NCI-H345 treated with DMSO at 0.1 percent for 48 hours (cell line): Measurements from ENCODE around the gene SIX3.

Experiments used
- DNase-seq: peaks from one replicate; lab custom pipeline; 2025; ENCODE audit not compliant: unreplicated experiment; lab: John Stamatoyannopoulos, UW

Gene SIX3

DNA sequence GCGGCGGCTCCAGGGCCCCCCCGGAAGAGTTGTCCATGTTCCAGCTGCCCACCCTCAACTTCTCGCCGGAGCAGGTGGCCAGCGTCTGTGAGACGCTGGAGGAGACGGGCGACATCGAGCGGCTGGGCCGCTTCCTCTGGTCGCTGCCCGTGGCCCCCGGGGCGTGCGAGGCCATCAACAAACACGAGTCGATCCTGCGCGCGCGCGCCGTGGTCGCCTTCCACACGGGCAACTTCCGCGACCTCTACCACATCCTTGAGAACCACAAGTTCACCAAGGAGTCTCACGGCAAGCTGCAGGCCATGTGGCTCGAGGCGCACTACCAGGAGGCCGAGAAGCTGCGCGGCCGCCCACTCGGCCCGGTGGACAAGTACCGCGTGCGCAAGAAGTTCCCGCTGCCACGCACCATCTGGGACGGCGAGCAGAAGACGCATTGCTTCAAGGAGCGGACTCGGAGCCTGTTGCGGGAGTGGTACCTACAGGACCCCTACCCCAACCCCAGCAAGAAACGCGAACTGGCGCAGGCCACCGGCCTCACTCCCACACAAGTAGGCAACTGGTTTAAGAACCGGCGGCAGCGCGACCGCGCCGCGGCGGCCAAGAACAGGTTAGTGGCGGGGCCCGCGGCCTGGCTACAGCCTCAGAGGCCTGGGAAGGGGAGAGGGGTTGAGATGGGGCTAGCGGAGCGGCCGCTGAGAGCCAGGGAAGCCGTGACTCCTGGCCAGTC is 965 bp downstream of the SIX3 start:
- DNase-seq, result no peak

- no peak for DNase-seq
Observed at GRCh38 chr2:44943031-44943692, 1.7 kb downstream of the SIX3 start.

DNA sequence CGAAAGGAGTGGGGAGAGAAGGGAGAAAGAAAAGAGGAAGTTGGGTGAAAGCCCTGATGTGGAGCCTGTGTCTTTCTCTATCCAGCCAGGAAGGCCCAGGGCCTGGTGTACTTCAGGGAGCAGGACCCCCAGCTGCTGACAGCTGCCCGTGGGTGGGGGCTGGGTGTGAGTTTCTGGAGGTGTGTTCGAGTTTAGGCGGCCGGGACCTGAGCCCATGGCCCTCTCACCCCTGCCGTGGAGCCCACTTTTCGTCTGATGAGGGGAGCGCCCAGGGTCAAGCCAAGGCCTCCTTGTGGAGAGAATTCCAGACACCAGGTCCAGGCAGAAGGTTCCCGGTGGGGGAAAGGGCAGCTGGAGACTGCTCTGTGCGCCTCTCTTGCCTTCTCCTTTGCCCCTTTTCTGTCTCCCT is 2.2 kb downstream of the SIX3 start:
- DNase-seq, result no peak

DNA sequence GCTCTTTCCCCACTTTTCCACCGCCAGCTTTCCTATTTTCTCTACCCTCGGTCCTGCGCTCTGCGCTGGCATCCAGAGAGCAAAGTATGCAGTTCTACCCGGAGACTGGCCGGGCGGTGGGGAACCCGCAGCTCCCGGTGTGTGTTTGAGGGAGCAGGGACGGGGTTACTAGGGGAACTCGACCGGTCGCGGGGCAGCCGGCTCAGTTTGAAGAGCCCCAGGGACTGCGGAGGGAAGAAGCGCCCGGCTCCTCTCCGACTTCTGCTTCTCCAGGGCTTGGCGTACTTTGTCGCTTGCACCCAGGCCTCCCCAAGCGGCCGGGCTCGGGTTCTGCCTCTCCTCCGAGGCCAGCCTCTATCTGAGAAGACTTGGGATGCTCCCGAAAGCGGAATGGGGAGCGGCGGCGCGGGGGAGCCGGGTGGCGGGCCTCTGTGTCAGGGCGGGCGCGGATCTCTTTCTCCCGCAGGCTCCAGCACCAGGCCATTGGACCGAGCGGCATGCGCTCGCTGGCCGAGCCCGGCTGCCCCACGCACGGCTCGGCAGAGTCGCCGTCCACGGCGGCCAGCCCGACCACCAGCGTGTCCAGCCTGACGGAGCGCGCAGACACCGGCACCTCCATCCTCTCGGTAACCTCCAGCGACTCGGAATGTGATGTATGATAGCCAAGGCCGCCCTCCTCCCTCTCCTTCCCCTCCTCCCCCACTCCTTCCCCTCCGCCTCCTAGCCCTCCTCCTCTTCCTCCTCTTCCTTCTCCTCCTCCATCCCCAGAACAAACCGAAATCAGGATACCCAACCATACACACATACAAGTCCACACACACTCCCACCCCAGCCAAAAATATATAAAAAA is 2.8 kb downstream of the SIX3 start:
- no peak for DNase-seq

DNA sequence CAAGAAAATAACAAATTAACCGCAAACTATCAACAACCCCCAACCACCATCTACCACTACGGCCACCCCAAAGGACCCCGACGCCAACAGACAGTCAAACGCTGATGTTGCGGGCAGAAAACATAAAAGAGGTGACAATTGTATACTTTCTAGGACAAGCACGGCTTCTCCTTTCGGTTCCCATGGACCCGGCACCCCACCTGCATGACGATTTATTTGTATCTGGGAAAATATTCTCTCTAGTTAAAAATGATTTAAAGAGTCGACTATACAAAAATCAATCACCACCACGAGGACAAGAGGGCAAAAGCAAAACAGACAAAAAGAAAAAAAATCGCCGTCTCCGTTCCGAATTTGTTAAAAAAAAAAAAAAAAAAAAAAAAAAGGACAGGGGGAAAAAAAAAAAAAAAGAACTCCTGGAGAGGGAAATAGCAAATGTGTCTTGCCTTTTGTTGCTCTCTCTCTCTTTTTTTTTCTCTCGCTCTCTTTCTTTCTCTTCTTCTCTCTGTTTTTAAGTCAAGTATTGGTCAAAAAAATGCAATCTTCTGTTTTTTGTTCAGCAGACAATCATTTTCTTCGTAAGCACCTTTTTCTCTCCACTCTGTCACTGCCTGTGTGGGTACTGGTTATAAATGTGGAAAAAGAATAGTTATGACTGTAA is 3.6 kb downstream of the SIX3 start:
- no peak for DNase-seq

GRCh38 chr2:44945676-44946371 is 4.3 kb downstream of the SIX3 start:
- DNase-seq, result no peak

GRCh38 chr2:44946372-44947027 is 5.0 kb downstream of the SIX3 start:
- no peak for DNase-seq

GRCh38 chr2:44947028-44947375 is 5.5 kb downstream of the SIX3 start:
- no peak for DNase-seq

GRCh38 chr2:44948565-44949328 is 7.2 kb downstream of the SIX3 start:
- DNase-seq, result no peak

GRCh38 chr2:44949329-44950151 is 8.0 kb downstream of the SIX3 start:
- DNase-seq, result no peak

GRCh38 chr2:44950646-44951045 is 9.1 kb downstream of the SIX3 start:
- no peak for DNase-seq

DNA sequence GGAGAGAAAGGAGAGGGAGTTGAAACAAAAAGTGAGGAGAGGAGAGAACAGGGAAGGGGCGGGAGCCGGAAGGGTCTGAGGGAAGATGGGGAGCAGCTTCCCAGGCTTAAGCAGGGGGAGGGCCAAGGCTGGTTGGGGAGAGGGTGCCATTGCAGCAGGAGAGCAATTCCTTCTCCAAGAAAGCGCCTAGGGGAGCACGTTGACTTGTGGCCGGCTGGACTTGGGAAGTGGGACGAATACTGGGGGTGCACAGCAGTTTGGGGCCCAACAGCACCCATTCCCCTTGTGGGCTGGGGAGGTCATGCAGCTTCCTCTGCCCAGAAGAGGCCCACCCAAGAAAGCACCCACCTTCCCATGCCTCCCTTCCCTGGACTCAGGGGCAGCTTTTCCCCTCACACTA is 9.6 kb downstream of the SIX3 start:
- DNase-seq, result no peak

DNA sequence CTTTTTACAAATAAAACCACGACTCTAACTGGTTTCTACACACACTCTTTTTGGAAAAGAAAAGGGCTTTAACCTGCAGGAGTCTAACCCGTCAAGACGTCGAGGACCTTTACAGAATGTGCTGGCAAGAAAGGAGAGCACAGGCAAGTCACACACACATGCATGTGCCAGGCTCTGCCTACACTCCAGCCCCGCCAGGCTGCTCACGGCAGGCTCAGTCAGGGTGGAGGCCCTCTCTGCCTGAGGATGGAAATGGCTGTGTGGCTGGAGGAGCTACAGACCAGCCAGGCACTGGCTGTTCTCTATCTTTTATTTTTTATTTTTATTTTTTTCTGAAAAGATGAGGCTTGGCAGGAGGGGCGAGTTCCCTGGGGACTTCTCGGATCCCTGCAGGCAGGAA is 10.2 kb downstream of the SIX3 start:
- DNase-seq, result no peak

GRCh38 chr2:44952143-44952805 is 10.8 kb downstream of the SIX3 start:
- DNase-seq, result no peak

DNA sequence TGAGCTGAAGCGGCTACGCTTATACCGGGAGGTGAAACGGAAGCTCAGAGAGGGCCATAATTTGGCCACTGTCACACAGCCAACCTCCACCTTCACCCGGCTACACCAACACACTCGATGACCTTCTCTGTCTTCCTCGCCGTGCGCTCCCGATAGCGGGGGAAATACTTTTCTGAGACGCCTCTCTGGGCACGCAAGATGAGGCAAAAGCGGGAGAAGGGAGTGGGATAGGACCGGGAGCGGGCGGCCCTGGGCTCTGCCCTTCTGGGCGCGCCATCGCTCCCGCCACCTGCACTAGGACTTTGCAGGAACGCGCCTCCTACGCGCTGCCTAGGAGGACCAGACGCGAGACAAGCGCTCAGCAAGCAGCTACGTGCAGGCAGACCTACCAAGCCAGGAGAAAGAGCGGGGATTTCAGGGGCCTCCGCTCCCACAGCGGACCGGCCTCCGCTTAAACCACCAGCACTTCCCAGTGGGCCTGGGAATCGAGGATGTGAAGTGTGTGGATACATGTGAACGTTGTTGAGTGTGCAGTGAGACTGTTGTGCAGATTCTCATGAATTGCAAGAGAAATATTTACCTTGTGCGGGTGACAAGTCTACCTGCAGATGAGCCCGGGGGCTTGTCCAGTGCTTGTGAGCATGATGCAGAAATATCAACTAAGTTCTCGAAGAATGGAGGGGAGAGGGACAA is 11.4 kb downstream of the SIX3 start:
- no peak for DNase-seq

DNA sequence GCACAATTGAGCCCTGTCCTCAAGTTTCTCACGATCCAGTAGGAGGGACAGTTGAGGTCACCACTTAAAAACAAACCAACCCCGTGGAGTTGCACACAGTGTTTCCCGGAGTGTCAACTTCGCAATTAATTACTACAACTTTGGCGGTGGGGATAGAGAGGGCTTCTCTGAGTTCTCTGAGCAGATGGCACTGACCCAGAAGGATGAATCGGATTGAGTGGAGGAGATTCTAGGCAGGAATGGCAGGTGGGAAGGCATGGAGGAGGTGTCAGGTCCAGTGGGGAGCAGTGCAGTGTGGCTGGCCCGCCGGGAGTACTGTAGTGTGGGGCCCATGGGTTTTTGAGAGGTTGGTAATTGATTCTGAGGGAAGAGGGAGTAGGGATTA is 12.0 kb downstream of the SIX3 start:
- DNase-seq, result no peak

DNA sequence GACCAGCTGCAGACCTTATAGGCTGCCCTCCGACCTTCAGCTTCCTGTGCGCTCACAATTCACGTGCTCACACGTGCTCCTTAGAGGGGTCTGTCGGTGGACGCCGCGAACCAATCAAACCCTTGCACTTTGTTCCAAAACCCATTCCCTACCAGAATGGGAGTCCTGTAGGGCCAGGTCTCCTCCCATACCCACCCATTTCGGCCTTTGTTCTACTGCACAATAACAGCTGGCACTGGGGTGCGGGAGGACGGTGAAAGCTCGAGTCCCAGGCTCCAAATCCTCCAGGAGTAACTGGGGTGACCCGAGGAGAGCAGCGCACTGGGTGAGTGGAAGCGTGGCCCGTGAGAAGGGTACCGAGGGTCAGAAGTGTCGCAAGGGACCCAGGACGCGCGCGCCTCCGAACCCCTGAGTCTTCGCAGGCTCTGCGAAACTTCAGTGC is 13.0 kb downstream of the SIX3 start:
- no peak for DNase-seq
